HEK293 (cell line): ENCODE results near the gene LSM11.

Experiments
- CTCF ChIP-seq: fragments of 450-650 bp; formaldehyde crosslinking; IDR thresholded peaks from 2 replicates; pipeline ENCODE4 v1.5.1; 2016; ENCODE audit warnings: missing biosample characterization, missing genetic modification characterization
- ZNF18 ChIP-seq: fragments of 450-650 bp; formaldehyde crosslinking; IDR thresholded peaks from 2 replicates; pipeline ENCODE4 v1.5.1; 2016; ENCODE audit warnings: missing biosample characterization, missing genetic modification characterization
- ZNF280D ChIP-seq: fragments of 450-650 bp; formaldehyde crosslinking; IDR thresholded peaks from 2 replicates; pipeline ENCODE4 v1.5.1; 2016; ENCODE audit warnings: missing biosample characterization, missing genetic modification characterization
- ZNF473 ChIP-seq: fragments of 450-650 bp; formaldehyde crosslinking; IDR thresholded peaks from 2 replicates; pipeline ENCODE4 v1.5.1; 2017; ENCODE audit warnings: missing biosample characterization, missing genetic modification characterization
- ZNF560 ChIP-seq: fragments of 450-650 bp; formaldehyde crosslinking; IDR thresholded peaks from 2 replicates; pipeline ENCODE4 v1.5.1; 2017; ENCODE audit warnings: missing biosample characterization, missing genetic modification characterization, borderline replicate concordance
- ZNF639 ChIP-seq: fragments of 450-650 bp; formaldehyde crosslinking; IDR thresholded peaks from 2 replicates; pipeline ENCODE4 v1.5.1; 2016; ENCODE audit warnings: missing biosample characterization, missing genetic modification characterization

- TF ChIP-seq ZNF280D (no peak), ZNF18 (tag by site-specific recombination) (no peak), CTCF (tag by site-specific recombination) (no peak), ZNF473 (tag by site-specific recombination) (no peak), ZNF639 (tag by site-specific recombination) (no peak), ZNF560 (tag by site-specific recombination) (no peak)
Observed at GRCh38 chr5:157729858-157730257, 13.7 kb upstream of the LSM11 start.
